Calu3 (cell line): ENCODE results near the gene KLC3. TPM values are rescaled to one million over a fixed set of nuclear protein-coding genes. Genes with fewer than 3 reads are reported as not detected.

Experiments
- BruUV-seq: library from RNA; stranded (reverse); fragments of 400-500 nt; replicated peaks from 2 replicates; lab custom pipeline; 2021; lab: Mats Ljungman, UMichigan
- CTCF ChIA-PET: fragments of 300-600 bp; sonication (Branson Sonifier 250); formaldehyde crosslinking; loops from one replicate; lab custom pipeline; 2022; ENCODE audit warnings: antibody characterized with exemption; lab: Charles Lee
- DNase-seq: peaks from one replicate; pipeline ENCODE4 v3.0.0; 2022
- H3K27ac Mint-ChIP-seq: one replicate; pipeline ENCODE4 v1.8.0; 2022; ENCODE audit warnings: mixed read lengths; ENCODE audit not compliant: unreplicated experiment
- H3K27me3 Mint-ChIP-seq: one replicate; pipeline ENCODE4 v1.8.0; 2022; ENCODE audit warnings: mixed read lengths; ENCODE audit not compliant: unreplicated experiment
- H3K36me3 Mint-ChIP-seq: one replicate; pipeline ENCODE4 v1.8.0; 2022; ENCODE audit warnings: mild to moderate bottlenecking, moderate library complexity, mixed read lengths; ENCODE audit not compliant: insufficient read depth, unreplicated experiment
- H3K4me1 Mint-ChIP-seq: one replicate; pipeline ENCODE4 v1.8.0; 2022; ENCODE audit warnings: mild to moderate bottlenecking, low read depth, mixed read lengths; ENCODE audit not compliant: unreplicated experiment
- H3K4me3 Mint-ChIP-seq: one replicate; pipeline ENCODE4 v1.8.0; 2022; ENCODE audit warnings: mild to moderate bottlenecking, low read depth, moderate library complexity, mixed read lengths; ENCODE audit not compliant: unreplicated experiment
- H3K9me3 Mint-ChIP-seq: one replicate; pipeline ENCODE4 v1.8.0; 2022; ENCODE audit warnings: low read depth, mixed read lengths; ENCODE audit not compliant: unreplicated experiment
- intact Hi-C: fragments of 100-400 bp; cut with micrococcal nuclease; formaldehyde crosslinking; loops from one replicate; pipeline ENCODE4 v1.10.0; 2022; ENCODE audit not compliant: unreplicated experiment
- total RNA-seq: library from RNA; stranded (reverse); gene quantifications from 2 replicates; pipeline ENCODE4 v1.2.3, GENCODE V29; 2022
- TF ChIP-seq, protein P1 (sequence below): fragments of 200-600 bp; IDR thresholded peaks from one replicate; pipeline ENCODE4 v1.8.0; 2022; ENCODE audit warnings: antibody characterized with exemption; ENCODE audit not compliant: unreplicated experiment

KLC3 gene
- total RNA-seq, 1 experiment from 2014 or later = 3.3 TPM

DNA sequence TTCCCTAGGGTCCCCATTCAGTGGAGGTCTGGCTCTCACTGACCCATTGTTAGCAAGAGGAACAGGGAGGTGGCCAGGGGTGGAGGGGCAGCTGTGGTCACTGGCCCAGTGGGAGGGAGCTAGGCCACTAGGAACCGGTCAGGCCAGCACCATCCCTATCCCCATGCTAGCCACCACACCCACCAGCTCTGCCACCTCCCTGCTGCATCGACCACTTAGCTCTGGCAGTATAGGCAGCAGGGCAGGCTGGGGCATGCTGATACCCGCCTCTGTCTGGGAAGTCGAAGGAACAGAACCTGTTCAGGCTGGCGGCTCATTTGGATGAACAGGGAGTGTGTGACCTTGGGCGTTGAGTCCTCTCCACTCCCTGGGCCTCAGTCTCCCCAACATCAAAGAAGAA is 59.6 kb downstream of the KLC3 start:
- intact Hi-C loops = no loop called here
- Mint-ChIP-seq H3K27ac (no peak overlapping the region), H3K36me3 (peaks cover 68% of the 10 kb centered on the region), H3K27me3 (no peaks in the 10 kb centered on the region), H3K4me3 (no peak overlapping the region), H3K9me3 (no peaks in the 10 kb centered on the region), H3K4me1 (peaks cover 15% of the 10 kb centered on the region)
- DNase-seq = peak; percentile 35
- CTCF ChIA-PET = interaction anchor here (0.9 to 1.3 kb wide), 2 partner anchors 39 to 79 kb away, joined by 3 to 6 read pairs; no protein-coding TSS in a partner anchor
- TF ChIP-seq, protein P1, sequence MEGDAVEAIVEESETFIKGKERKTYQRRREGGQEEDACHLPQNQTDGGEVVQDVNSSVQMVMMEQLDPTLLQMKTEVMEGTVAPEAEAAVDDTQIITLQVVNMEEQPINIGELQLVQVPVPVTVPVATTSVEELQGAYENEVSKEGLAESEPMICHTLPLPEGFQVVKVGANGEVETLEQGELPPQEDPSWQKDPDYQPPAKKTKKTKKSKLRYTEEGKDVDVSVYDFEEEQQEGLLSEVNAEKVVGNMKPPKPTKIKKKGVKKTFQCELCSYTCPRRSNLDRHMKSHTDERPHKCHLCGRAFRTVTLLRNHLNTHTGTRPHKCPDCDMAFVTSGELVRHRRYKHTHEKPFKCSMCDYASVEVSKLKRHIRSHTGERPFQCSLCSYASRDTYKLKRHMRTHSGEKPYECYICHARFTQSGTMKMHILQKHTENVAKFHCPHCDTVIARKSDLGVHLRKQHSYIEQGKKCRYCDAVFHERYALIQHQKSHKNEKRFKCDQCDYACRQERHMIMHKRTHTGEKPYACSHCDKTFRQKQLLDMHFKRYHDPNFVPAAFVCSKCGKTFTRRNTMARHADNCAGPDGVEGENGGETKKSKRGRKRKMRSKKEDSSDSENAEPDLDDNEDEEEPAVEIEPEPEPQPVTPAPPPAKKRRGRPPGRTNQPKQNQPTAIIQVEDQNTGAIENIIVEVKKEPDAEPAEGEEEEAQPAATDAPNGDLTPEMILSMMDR = no peak
- no TSS peak for BruUV-seq

Other genes with a start within 250 kb of the KLC3 start
- 45.7 and 59.7 TPM in 2 replicates for gene PPP1R37, start 247.6 kb upstream of the KLC3 start, total RNA-seq
- 0.64 TPM in 2 replicates for gene NKPD1, start 179.8 kb upstream of the KLC3 start, total RNA-seq
- 55.7 and 57.0 TPM in 2 replicates for gene TRAPPC6A, start 162.5 kb upstream of the KLC3 start, total RNA-seq
- 22.7 and 25.2 TPM in 2 replicates for gene BLOC1S3, start 162.0 kb upstream of the KLC3 start, total RNA-seq
- gene EXOC3L2, start 95.3 kb upstream of the KLC3 start, total RNA-seq = not detected in 2 replicates
- gene MARK4, start 89.5 kb upstream of the KLC3 start, total RNA-seq = 45.9 and 50.3 TPM in 2 replicates
- not detected in 2 replicates for gene CKM, start 17.9 kb upstream of the KLC3 start, total RNA-seq
- gene ERCC2, start 29.8 kb downstream of the KLC3 start, total RNA-seq = 56.4 and 57.7 TPM in 2 replicates
- 98.4 and 135 TPM in 2 replicates for gene PPP1R13L, start 64.3 kb downstream of the KLC3 start, total RNA-seq
- gene POLR1G, start 65.9 kb downstream of the KLC3 start, total RNA-seq = 22.5 and 25.8 TPM in 2 replicates
- gene ERCC1, start 83.2 kb downstream of the KLC3 start, total RNA-seq = 55.7 and 58.9 TPM in 2 replicates
- 18.7 and 23.8 TPM in 2 replicates for gene FOSB, start 127.2 kb downstream of the KLC3 start, total RNA-seq
- 5.7 and 7.2 TPM in 2 replicates for gene RTN2, start 156.3 kb downstream of the KLC3 start, total RNA-seq
- gene PPM1N, start 157.7 kb downstream of the KLC3 start, total RNA-seq = 5.0 and 6.8 TPM in 2 replicates
- 194 and 219 TPM in 2 replicates for gene VASP, start 166.7 kb downstream of the KLC3 start, total RNA-seq
- gene OPA3, start 244.1 kb downstream of the KLC3 start, total RNA-seq = 14.2 and 17.1 TPM in 2 replicates